Cortex of kidney (tissue), 1 donor: ENCODE results near the gene NAXE.
"Not testable (repeated sequence)": the region's sequence is repeated elsewhere in the genome, so short reads cannot be mapped to it uniquely, and the experiment has no call there.

Source experiments
- DNase-seq: peaks from one replicate; lab custom pipeline; 2025; lab: John Stamatoyannopoulos, UW

NAXE gene

GRCh38 chr1:156623946-156624813, 32.6 kb downstream of the NAXE start:
- no peak for DNase-seq

GRCh38 chr1:156624814-156625435, 33.3 kb downstream of the NAXE start:
- no peak for DNase-seq

GRCh38 chr1:156625436-156626078, 34.0 kb downstream of the NAXE start:
- no peak for DNase-seq

GRCh38 chr1:156626079-156626438, 34.5 kb downstream of the NAXE start:
- DNase-seq: no peak

- no peak for DNase-seq
These were observed 35.8 kb downstream of the NAXE start for GRCh38 chr1:156627313-156627880.

GRCh38 chr1:156629823-156630449, 38.4 kb downstream of the NAXE start:
- DNase-seq: no peak

- not testable (repeated sequence) for DNase-seq
These were observed 39.6 kb downstream of the NAXE start for GRCh38 chr1:156631152-156631551.

- no peak for DNase-seq
These were observed 40.8 kb downstream of the NAXE start for GRCh38 chr1:156632355-156632754.

GRCh38 chr1:156638189-156638985, 46.8 kb downstream of the NAXE start:
- DNase-seq: no peak

GRCh38 chr1:156639601-156640101, 48.1 kb downstream of the NAXE start:
- DNase-seq: no peak

- DNase-seq: no peak
These were observed 49.5 kb downstream of the NAXE start for GRCh38 chr1:156640842-156641706.

GRCh38 chr1:156641761-156642264, 50.2 kb downstream of the NAXE start, which contains the start of gene BCAN:
Gene BCAN, plus strand, starts transcription at chr1:156642117. Its CDS starts 3,938 bp downstream, at chr1:156646055.
- no peak for DNase-seq

- DNase-seq: no peak
These were observed 50.9 kb downstream of the NAXE start for GRCh38 chr1:156642265-156643048.

GRCh38 chr1:156643049-156643777, 51.6 kb downstream of the NAXE start:
- no peak for DNase-seq

- no peak for DNase-seq
These were observed 52.2 kb downstream of the NAXE start for GRCh38 chr1:156643778-156644092.
